GM21619 (cell line): ENCODE results near the gene C1orf226.

Experiments
- ATAC-seq: cut with Tn5 transposase; IDR thresholded peaks from one replicate; pipeline ENCODE4 v1.9.1; 2021; ENCODE audit not compliant: unreplicated experiment

The C1orf226 gene

GRCh38 chr1:162384116-162384515 lies 2.6 kb downstream of the C1orf226 start:
- no peak for ATAC-seq

GRCh38 chr1:162384601-162385279 lies 3.2 kb downstream of the C1orf226 start:
- no peak for ATAC-seq

DNA sequence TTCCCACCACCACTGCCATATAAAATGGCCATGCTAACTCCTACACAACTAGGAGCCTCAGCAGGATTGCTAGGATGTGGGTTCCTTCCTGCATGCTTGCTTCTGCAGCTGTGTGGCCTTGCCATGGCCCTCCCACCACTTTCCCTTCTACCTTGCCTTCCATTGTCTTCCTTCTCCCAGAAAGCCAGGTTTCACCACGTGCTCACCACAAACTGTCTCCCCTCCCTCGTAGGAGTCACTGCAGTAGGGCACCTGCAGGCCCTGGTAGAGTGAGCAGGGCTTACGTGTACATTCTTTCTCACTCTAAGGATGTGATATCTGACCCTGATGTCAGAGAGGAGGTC lies 3.7 kb downstream of the C1orf226 start:
- ATAC-seq, result no peak

DNA sequence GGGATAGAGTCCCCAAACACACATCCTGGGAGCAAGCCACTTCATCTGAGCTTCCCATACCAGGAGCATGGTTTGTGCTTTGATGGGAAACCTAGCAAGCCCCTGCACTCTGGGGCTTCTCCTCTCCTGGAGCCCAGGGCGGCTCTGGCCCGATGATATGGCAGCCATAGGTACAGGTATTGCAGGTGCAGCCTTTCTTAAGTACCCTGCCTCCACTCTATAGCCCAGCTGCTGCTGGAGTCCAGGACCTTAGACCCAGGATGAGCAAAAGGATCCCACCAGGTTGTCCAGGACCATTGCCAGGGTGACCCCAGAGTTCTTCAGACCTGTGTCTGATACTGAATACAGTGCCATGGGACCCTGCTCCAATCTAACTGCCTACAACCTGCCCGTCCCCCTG lies 4.2 kb downstream of the C1orf226 start:
- no peak for ATAC-seq

- no peak for ATAC-seq
These were observed 5.0 kb downstream of the C1orf226 start for GRCh38 chr1:162386292-162387225.

- ATAC-seq, result no peak
These were observed 5.9 kb downstream of the C1orf226 start for GRCh38 chr1:162387226-162388082.

GRCh38 chr1:162388083-162388594 lies 6.6 kb downstream of the C1orf226 start:
- ATAC-seq, result no peak

DNA sequence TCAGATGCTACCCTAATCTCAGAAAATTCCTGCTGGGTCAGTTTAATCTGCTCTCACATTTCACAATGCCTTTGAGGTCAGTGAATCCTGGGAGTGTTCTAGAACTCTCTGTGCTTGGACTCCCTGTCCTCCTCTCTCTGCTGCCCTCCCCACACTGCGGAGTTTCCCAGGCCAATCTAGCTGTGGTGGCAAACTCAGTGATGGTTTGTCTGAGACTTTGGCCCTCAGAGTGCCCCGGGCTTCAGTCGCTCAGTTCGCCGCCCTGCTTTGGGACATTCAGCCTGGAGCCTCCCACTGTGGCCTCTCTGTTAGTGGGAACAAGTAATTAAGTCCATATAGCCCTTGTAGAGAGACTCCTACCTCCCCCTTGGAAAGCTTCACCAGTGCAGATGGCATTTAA lies 7.1 kb downstream of the C1orf226 start:
- no peak for ATAC-seq

DNA sequence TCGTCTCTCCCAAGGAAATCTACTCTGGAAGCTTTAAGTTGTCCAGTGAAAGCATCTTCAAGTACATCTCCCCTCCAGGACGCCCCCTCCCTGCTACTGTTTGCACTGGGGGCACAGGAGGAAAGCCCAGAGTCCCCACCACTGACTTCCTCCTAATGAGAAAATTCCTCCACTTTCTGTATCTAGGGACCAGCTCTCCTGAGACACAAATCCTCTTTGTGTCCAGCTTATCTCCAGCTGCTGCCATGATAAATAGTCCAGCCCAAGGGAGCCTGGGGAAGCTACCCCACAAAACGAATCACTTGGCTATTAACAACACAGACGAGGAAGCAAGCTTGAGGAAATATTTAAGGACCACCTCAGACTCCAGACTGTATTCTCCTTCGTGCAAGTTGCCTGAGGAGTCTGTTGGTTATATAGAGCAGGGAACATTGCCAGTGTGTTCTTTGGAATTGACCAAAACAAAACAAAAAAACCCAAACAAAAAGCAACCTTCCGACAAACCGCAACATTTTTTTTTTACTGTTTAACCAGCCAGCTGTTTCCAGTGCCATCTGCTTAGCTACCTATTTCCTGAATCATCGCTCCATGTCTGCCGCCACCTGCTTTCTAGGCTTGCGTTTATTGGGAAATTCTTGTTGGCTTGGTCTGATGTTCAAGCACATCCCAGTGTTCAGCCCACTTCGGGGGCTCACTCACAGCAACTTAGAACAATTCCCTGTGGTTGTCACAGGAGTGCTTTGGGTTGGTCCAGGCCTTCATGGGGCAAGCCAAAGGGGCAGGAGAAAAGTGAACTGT lies 7.7 kb downstream of the C1orf226 start:
- no peak for ATAC-seq

DNA sequence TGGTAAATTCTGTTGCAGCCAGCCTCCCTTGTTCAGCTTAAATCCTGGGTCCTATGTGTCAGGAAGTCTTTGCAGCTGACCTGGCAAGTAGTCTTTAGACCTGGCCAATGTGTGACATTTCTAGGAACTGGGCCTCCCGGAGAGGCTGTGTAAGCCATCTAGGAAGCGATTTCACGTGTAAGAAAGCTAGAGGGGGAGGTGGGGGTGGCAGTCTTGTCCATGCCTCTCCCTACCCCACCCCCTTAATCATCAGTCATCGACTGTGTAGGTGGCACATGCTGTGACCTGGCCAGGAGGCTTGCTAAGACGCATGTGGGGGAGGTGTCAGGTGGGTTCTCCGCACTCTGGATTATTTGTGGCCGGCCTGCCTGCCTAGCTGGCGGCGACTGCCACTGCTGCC lies 8.4 kb downstream of the C1orf226 start:
- ATAC-seq, result no peak

DNA sequence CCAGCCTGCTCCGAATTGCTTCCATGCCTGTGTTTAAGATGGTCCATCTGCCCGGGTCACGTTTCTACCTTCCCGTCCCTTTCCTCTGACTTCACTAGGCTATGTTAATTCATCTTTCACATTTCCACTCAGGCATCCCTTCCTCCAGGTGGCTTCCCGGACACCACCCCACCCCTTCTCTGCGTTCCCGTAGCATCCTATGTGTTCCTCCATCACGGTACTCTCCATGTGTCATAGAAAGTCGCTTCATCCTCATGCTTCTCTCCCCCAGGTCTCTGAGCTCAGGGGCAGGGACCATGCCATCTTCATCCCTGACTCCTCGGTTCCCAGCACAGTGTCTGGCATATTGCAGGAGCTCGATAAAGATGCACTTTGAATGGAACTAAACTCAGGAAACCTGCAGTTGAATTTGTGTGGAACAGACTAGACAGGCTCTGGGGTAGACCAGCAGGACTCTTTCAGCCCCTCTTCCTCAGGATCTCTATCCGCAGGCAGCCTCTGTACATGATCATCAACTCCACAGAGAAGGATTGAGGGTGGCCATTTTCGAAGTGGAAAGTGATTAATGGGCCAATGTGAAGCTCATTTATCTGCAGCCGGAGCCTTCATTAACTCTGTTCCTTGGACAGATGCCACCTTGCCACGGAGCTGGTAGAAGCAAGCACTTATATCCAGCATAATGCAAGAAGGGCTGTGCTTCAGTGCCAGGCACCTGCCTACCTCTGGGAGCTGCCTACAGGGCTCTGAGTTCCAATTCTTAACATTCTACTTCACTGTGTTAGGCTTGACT lies 9.1 kb downstream of the C1orf226 start:
- ATAC-seq, result no peak

DNA sequence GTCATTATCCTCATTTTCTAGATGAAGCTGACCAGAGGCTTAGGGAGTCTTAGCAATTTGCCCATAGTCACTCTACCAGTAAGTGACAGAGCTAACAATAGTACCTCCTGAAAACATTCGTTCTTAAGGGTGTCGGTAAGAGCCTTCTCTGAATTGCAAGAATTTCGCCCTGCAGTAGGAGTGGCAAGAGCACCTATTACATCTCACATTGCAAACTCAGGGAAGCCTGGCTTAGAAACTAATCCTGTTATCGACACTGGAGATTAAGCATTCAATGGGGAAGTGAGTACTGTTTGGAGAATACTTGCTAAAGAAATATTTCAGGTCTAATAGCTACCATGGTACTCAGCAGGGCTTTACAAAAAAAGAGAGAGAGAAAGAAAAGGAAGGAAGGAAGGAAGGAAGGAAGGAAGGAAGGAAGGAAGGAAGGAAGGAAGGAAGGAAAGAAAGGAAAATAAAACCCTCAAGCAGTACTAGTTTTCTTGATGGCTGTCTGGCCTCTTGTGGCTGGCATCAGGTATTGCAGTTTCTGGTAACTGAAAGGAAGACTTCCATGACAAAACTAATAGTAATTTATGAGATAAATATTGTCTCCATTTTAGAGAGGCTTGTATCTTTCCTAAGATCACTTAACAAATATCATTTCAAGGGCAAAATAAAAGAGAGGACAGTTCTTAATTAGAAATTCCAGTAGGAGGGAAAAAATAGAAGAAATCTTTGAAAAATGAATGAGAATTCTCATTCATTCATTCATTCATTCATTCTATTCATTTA lies 10.4 kb downstream of the C1orf226 start:
- ATAC-seq, result no peak

DNA sequence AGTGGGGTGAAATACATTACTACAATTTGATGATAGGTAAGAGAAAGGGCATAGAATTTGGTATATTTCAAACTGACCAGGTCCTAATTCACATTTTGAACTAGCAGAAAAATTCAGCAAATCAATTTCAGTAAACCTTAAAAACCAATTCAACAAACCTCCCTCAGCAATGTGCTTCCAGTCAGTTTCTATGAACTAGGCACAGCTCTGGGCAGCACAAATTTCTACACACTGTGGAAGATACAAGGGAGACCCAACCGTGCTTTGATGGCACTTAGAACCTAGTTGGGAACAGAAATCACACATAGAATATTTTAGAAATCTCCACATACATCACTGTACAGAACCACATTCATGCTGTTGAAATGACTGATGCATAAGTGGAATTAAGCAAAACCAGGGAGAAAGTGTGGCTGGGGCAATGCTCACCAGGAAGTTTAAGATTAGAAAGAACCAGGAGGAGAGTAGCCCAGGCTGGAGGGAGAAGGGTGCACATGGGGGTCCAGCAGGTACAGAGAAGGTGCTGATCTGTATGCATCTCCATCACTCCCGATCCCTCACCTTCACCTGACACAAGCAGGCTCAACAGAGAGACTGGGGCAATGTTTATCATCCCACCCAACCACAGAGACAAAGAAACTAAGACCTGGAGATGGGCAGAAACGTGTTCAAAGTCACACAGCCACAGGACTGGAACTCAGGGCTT lies 14.8 kb downstream of the C1orf226 start:
- ATAC-seq, result no peak

DNA sequence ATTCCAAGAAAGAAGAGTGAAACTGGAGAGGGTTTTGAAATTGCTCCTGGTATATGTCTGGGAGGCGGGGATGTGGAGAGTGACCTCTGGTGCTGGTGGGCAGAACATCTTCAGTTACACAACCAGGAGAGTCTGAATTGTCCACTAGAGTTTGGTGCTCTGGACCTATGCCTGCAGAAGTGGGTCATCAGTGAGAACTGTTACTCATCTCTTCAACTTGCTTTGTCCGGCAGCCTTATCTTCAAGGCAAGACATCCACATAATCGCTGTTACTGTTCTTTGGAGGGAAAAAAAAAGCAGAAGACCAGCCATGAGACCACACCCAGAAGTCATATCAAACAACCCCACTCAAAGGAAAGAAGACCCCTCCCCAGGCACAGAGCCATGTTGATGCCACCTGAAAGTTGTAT lies 15.5 kb downstream of the C1orf226 start:
- ATAC-seq, result no peak

- no peak for ATAC-seq
These were observed 16.5 kb downstream of the C1orf226 start for GRCh38 chr1:162397943-162398560.

DNA sequence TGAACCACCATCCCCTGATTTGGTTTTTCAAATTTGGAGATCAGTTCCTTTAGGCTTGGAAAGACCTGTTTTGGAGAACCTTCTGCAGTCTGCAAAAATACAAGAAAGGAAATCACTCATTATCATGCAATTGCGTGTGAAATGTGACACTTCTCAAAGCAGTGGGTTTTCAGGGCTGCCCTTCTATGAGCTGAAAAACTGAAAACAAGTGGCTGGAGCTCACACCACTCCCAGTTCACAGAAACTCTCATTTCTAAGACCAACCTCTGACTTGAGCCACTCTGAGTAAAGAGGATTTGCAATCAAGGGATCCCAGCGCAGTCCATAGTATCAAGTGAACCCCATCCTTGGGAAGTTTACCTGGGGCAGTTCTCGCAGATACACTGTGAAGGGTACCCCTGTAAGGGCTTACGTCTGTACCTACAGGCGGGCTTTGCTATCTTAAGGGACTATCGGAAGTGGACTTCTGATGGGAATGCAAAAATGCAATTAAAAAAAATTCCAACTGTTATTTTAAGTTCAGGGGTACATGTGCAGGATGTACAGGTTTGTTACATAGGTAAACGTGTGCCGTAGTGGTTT lies 17.6 kb downstream of the C1orf226 start:
- ATAC-seq, result no peak

- no peak for ATAC-seq
These were observed 19.3 kb downstream of the C1orf226 start for GRCh38 chr1:162400790-162401355.
